OCI-LY7 (cell line): Measurements from ENCODE around the gene OR51B6. TPM values are rescaled to one million over a fixed set of nuclear protein-coding genes. Genes with fewer than 3 reads are reported as not detected.
"Not testable (repeated sequence)": the region's sequence is repeated elsewhere in the genome, so short reads cannot be mapped to it uniquely, and the experiment has no call there.

Source experiments
- BruUV-seq: library from RNA; stranded (reverse); fragments of 400-500 nt; replicated peaks from 2 replicates; lab custom pipeline; 2021; lab: Mats Ljungman, UMichigan
- CTCF ChIA-PET: fragments of 300-600 bp; sonication (Branson Sonifier 250); formaldehyde crosslinking; loops from one replicate; lab custom pipeline; 2022; ENCODE audit warnings: antibody characterized with exemption; ENCODE audit not compliant: unreplicated experiment; lab: Charles Lee
- POLR2A ChIA-PET: fragments of 300-600 bp; sonication (Branson Sonifier 250); formaldehyde crosslinking; loops from one replicate; lab custom pipeline; 2022; ENCODE audit warnings: antibody characterized with exemption; lab: Charles Lee
- DNase-seq: peaks from one replicate; pipeline ENCODE4 v3.0.0-alpha.2; 2015; ENCODE audit warnings: low spot score
- H2AFZ ChIP-seq: fragments of 200-600 bp; sonication (generic), shearing (Covaris generic); 2 replicates; pipeline ENCODE4 v1.6.1; 2014; ENCODE audit warnings: mild to moderate bottlenecking, antibody characterized with exemption, low read length, moderate library complexity
- H3K27ac ChIP-seq: fragments of 200-600 bp; sonication (generic); 2 replicates; pipeline ENCODE4 v1.5.1; 2014; ENCODE audit warnings: mixed run types, low read depth, mild to moderate bottlenecking, moderate library complexity, low read length, inconsistent platforms; ENCODE audit not compliant: poor library complexity, severe bottlenecking
- H3K36me3 ChIP-seq: fragments of 200-600 bp; sonication (generic); 2 replicates; pipeline ENCODE4 v1.6.1; 2014; ENCODE audit warnings: mild to moderate bottlenecking, antibody characterized with exemption, low read length, moderate library complexity, mixed read lengths; ENCODE audit not compliant: insufficient read depth
- H3K4me1 ChIP-seq: fragments of 200-600 bp; sonication (generic); 2 replicates; pipeline ENCODE4 v1.5.1; 2014; ENCODE audit warnings: mild to moderate bottlenecking, low read length; ENCODE audit not compliant: insufficient read depth, poor library complexity, severe bottlenecking
- H3K4me2 ChIP-seq: fragments of 200-600 bp; sonication (generic); 2 replicates; pipeline ENCODE4 v1.6.1; 2014; ENCODE audit warnings: mild to moderate bottlenecking, low read length
- H3K4me3 ChIP-seq: fragments of 200-600 bp; sonication (generic); 2 replicates; pipeline ENCODE4 v1.5.1; 2014; ENCODE audit warnings: mild to moderate bottlenecking, low read depth, low read length; ENCODE audit not compliant: poor library complexity, severe bottlenecking
- H3K79me2 ChIP-seq: fragments of 200-600 bp; sonication (generic); 2 replicates; pipeline ENCODE4 v1.6.1; 2016; ENCODE audit warnings: low read depth, mild to moderate bottlenecking, low read length, moderate library complexity, mixed read lengths; ENCODE audit not compliant: insufficient read depth
- H3K9me2 ChIP-seq: fragments of 200-600 bp; sonication (generic); 2 replicates; pipeline ENCODE4 v1.6.1; 2016; ENCODE audit warnings: mild to moderate bottlenecking, low read length, mixed read lengths; ENCODE audit not compliant: insufficient read depth
- H3K9me3 ChIP-seq: fragments of 200-600 bp; sonication (generic); 2 replicates; pipeline ENCODE4 v1.6.1; 2014; ENCODE audit warnings: mild to moderate bottlenecking, mixed run types, low read length, mixed read lengths
- H4K20me1 ChIP-seq: fragments of 200-600 bp; sonication (generic); 2 replicates; pipeline ENCODE4 v1.6.1; 2014; ENCODE audit warnings: mild to moderate bottlenecking, antibody characterized with exemption, low read length, moderate library complexity, mixed read lengths; ENCODE audit not compliant: insufficient read depth
- CTCF ChIP-seq: fragments of 200-600 bp; sonication (generic); conservative IDR thresholded peaks from 2 replicates; pipeline ENCODE4 v1.5.1; 2014; ENCODE audit warnings: mild to moderate bottlenecking, antibody characterized with exemption, low read length, moderate library complexity, mixed read lengths
- EZH2phosphoT487 ChIP-seq: fragments of 200-600 bp; sonication (generic); IDR thresholded peaks from 2 replicates; pipeline ENCODE4 v1.6.1; 2018; ENCODE audit warnings: low read depth, borderline replicate concordance, mild to moderate bottlenecking, mixed run types, antibody characterized with exemption, low read length, moderate library complexity, mixed read lengths
- intact Hi-C: fragments of 100-400 bp; cut with micrococcal nuclease; formaldehyde crosslinking; loops from one replicate; pipeline ENCODE4 v1.10.0; 2022; ENCODE audit not compliant: unreplicated experiment
- total RNA-seq, 2 experiments: library from RNA; depleted of rRNA in 1 of 2; stranded (reverse); fragments of >200 nt in 1 of 2; shearing (Covaris generic) in 1 of 2; gene quantifications; 2 replicates each; pipeline ENCODE4 v1.2.3, GENCODE V29; 2014 to 2022

The OR51B6 gene
- total RNA-seq, 2 experiments from 2014 or later, result not detected

- Histone ChIP-seq H3K4me1 (no peaks in the 10 kb centered on the region), H3K27ac (no peak overlapping the region), H3K36me3 (no peaks in the 10 kb centered on the region), H3K9me3 (no peaks in the 10 kb centered on the region), H3K4me3 (no peak overlapping the region), H3K79me2 (no peaks in the 10 kb centered on the region), H4K20me1 (no peaks in the 10 kb centered on the region), H2AFZ (no peak overlapping the region), H3K9me2 (no peaks in the 10 kb centered on the region), H3K4me2 (no peak overlapping the region)
- TF ChIP-seq EZH2phosphoT487, result no peak
- no peak for TF ChIP-seq CTCF
- CTCF ChIA-PET, result no interaction called here
- intact Hi-C loops, result no loop called here
- DNase-seq, result no peak
- no TSS peak for BruUV-seq
- POLR2A ChIA-PET, result no interaction called here
Measured at GRCh38 chr11:5336331-5336730, 15.0 kb upstream of the OR51B6 start.

GRCh38 chr11:5337253-5337652 lies 14.1 kb upstream of the OR51B6 start:
- H3K9me2 ChIP-seq, POLR2A ChIA-PET, H2AFZ ChIP-seq, DNase-seq, H3K79me2 ChIP-seq, H3K9me3 ChIP-seq, H3K4me2 ChIP-seq, H3K27ac ChIP-seq, H3K4me3 ChIP-seq, CTCF ChIA-PET, BruUV-seq, H3K36me3 ChIP-seq, intact Hi-C loops, H3K4me1 ChIP-seq, H4K20me1 ChIP-seq: not testable (repeated sequence)

GRCh38 chr11:5339771-5340322 lies 11.5 kb upstream of the OR51B6 start:
- CTCF ChIA-PET, result no interaction called here
- DNase-seq, result no peak
- H3K79me2 ChIP-seq, result no peaks in the 10 kb centered on the region
- no TSS peak for BruUV-seq
- H3K4me1 ChIP-seq, result no peaks in the 10 kb centered on the region
- no peak overlapping the region for H3K4me2 ChIP-seq
- no peaks in the 10 kb centered on the region for H3K9me2 ChIP-seq
- H3K36me3 ChIP-seq, result no peaks in the 10 kb centered on the region
- no peaks in the 10 kb centered on the region for H3K9me3 ChIP-seq
- no peaks in the 10 kb centered on the region for H4K20me1 ChIP-seq
- H3K27ac ChIP-seq, result no peak overlapping the region
- no peak for TF ChIP-seq CTCF
- POLR2A ChIA-PET, result no interaction called here
- no peak overlapping the region for H3K4me3 ChIP-seq
- no peak overlapping the region for H2AFZ ChIP-seq
- intact Hi-C loops, result no loop called here
